H1 (cell line): ENCODE measurements around the gene CDK9. TPM values are rescaled to one million over a fixed set of nuclear protein-coding genes. Genes with fewer than 3 reads are reported as not detected.
A peak's percentile ranks its signal among the peaks of the same experiment; 100 is the strongest.

Experiments used
- CTCF ChIA-PET: fragments of 300-600 bp; sonication (Branson Sonifier 250); formaldehyde crosslinking; loops from one replicate; lab custom pipeline; 2021; ENCODE audit not compliant: partially characterized antibody; lab: Charles Lee
- POLR2A ChIA-PET: fragments of 300-600 bp; sonication (Branson Sonifier 250); formaldehyde crosslinking; loops from one replicate; lab custom pipeline; 2021; ENCODE audit warnings: inconsistent platforms; ENCODE audit not compliant: partially characterized antibody; lab: Charles Lee
- DNase-seq, 2 experiments: peaks; one replicate each; pipeline versions ENCODE4 v3.0.0 to v3.0.0-alpha.2; 2010 to 2022; ENCODE audit warnings: low spot score in 2 of 2, low read depth in 1 of 2, mixed read lengths in 1 of 2
- FAIRE-seq: peaks from 2 replicates; lab custom pipeline; 2011; peaks lifted over from hg19 to GRCh38; lab: Jason Lieb, UNC
- H2AFZ ChIP-seq: 2 replicates; pipeline ENCODE4 v1.8.1; 2012; ENCODE audit warnings: low read length, inconsistent platforms
- H2AK5ac ChIP-seq: 2 replicates; pipeline ENCODE4 v1.6.1; 2013; ENCODE audit warnings: low read depth, low read length
- H2BK120ac ChIP-seq: replicated peaks from 2 replicates; pipeline ENCODE3; 2013; ENCODE audit warnings: low read depth, low read length, inconsistent platforms
- H2BK12ac ChIP-seq: 2 replicates; pipeline ENCODE4 v1.6.1; 2013; ENCODE audit warnings: low read depth, low read length
- H2BK15ac ChIP-seq: 2 replicates; pipeline ENCODE4 v1.6.1; 2013; ENCODE audit warnings: low read length
- H2BK20ac ChIP-seq: 2 replicates; pipeline ENCODE4 v1.6.1; 2013; ENCODE audit warnings: low read length
- H2BK5ac ChIP-seq: 2 replicates; pipeline ENCODE4 v1.6.1; 2013; ENCODE audit warnings: low read depth, low read length
- H3K14ac ChIP-seq: 2 replicates; pipeline ENCODE4 v1.6.1; 2013; ENCODE audit warnings: inconsistent platforms; ENCODE audit not compliant: insufficient read length
- H3K18ac ChIP-seq: 2 replicates; pipeline ENCODE4 v1.6.1; 2013; ENCODE audit warnings: low read length; ENCODE audit errors: extremely low read depth
- H3K23ac ChIP-seq: 2 replicates; pipeline ENCODE4 v1.6.1; 2013; ENCODE audit warnings: inconsistent platforms; ENCODE audit not compliant: insufficient read length
- H3K23me2 ChIP-seq: 2 replicates; pipeline ENCODE4 v1.6.1; 2013; ENCODE audit warnings: low read depth, low read length
- H3K27ac ChIP-seq: 2 replicates; pipeline ENCODE4 v1.6.1; 2011; ENCODE audit warnings: low read depth, low read length, inconsistent platforms
- H3K27me3 ChIP-seq, 4 experiments: replicated peaks in 1 of 4; 1 replicate in 1 of 4; 2 replicates in 3 of 4; pipeline versions ENCODE4 v1.6.1 to v1.8.1; 2011 to 2013; ENCODE audit warnings: low read length in 3 of 4, mild to moderate bottlenecking in 3 of 4, inconsistent platforms in 2 of 4, mixed read lengths in 2 of 4, moderate library complexity in 1 of 4; ENCODE audit not compliant: control insufficient read depth in 3 of 4, insufficient read depth in 3 of 4; ENCODE audit errors: extremely low read depth in 1 of 4
- H3K36me3 ChIP-seq, 4 experiments: 2 replicates each; pipeline versions ENCODE4 v1.6.1 to v1.8.1; 2011 to 2013; ENCODE audit warnings: mild to moderate bottlenecking in 4 of 4, low read length in 3 of 4, moderate library complexity in 2 of 4, control low read depth in 1 of 4, inconsistent platforms in 1 of 4; ENCODE audit not compliant: insufficient read depth in 4 of 4, control insufficient read depth in 2 of 4
- H3K4ac ChIP-seq: replicated peaks from 2 replicates; pipeline ENCODE3; 2013; ENCODE audit warnings: low read length, low read depth, mixed read lengths, inconsistent platforms; ENCODE audit not compliant: insufficient read length
- H3K4me1 ChIP-seq, 4 experiments: replicated peaks in 1 of 4; 1 replicate in 1 of 4; 2 replicates in 3 of 4; pipeline versions ENCODE4 v1.6.1 to v1.8.1; 2011 to 2013; ENCODE audit warnings: low read length in 3 of 4, inconsistent platforms in 2 of 4, mixed read lengths in 1 of 4; ENCODE audit not compliant: insufficient read depth in 4 of 4, control insufficient read depth in 3 of 4
- H3K4me2 ChIP-seq, 2 experiments: 2 replicates each; pipeline versions ENCODE4 v1.6.1 to v1.8.1; 2011 to 2013; ENCODE audit warnings: low read depth in 2 of 2, low read length in 2 of 2, control low read depth in 1 of 2, inconsistent platforms in 1 of 2, mild to moderate bottlenecking in 1 of 2; ENCODE audit not compliant: insufficient read depth in 1 of 2
- H3K4me3 ChIP-seq, 4 experiments: fragments of 200-600, 300-600 bp in 1 of 4; sonication (generic), shearing (Covaris generic), sonication (Bioruptor Twin) in 1 of 4; 2 replicates each; pipeline versions ENCODE4 v1.5.1 to v1.8.1; 2011 to 2016; ENCODE audit warnings: low read length in 4 of 4, low read depth in 3 of 4, control low read depth in 2 of 4, inconsistent platforms in 2 of 4, mild to moderate bottlenecking in 2 of 4, mixed read lengths in 1 of 4, moderate library complexity in 1 of 4; ENCODE audit not compliant: insufficient read depth in 2 of 4; ENCODE audit errors: extremely low read depth in 1 of 4
- H3K56ac ChIP-seq: replicated peaks from 2 replicates; pipeline ENCODE3; 2013; ENCODE audit warnings: low read depth, mild to moderate bottlenecking, mixed read lengths, low read length, inconsistent platforms; ENCODE audit not compliant: insufficient read length
- H3K79me1 ChIP-seq: 2 replicates; pipeline ENCODE4 v1.6.1; 2013; ENCODE audit warnings: low read depth, low read length, control low read depth
- H3K79me2 ChIP-seq, 2 experiments: 2 replicates each; pipeline versions ENCODE4 v1.6.1 to v1.8.1; 2012 to 2013; ENCODE audit warnings: low read length in 2 of 2, mild to moderate bottlenecking in 2 of 2, inconsistent platforms in 1 of 2; ENCODE audit not compliant: insufficient read depth in 2 of 2, control insufficient read depth in 1 of 2
- H3K9ac ChIP-seq, 4 experiments: replicated peaks in 1 of 4; 1 replicate in 1 of 4; 2 replicates in 3 of 4; pipeline versions ENCODE4 v1.6.1 to v1.8.1; 2011 to 2013; ENCODE audit warnings: low read depth in 3 of 4, low read length in 3 of 4, control low read depth in 2 of 4, mild to moderate bottlenecking in 2 of 4, moderate library complexity in 2 of 4, inconsistent platforms in 1 of 4; ENCODE audit errors: extremely low read depth in 1 of 4
- H3K9me3 ChIP-seq, 2 experiments: 2 replicates each; pipeline versions ENCODE4 v1.6.1 to v1.8.1; 2012 to 2013; ENCODE audit warnings: mild to moderate bottlenecking in 2 of 2, moderate library complexity in 2 of 2, control low read depth in 1 of 2, inconsistent platforms in 1 of 2, low read depth in 1 of 2, low read length in 1 of 2, mixed read lengths in 1 of 2; ENCODE audit not compliant: insufficient read depth in 2 of 2
- H4K20me1 ChIP-seq, 2 experiments: replicated peaks in 1 of 2; 2 replicates each; pipeline versions ENCODE3 to v1.8.1; 2011 to 2013; ENCODE audit warnings: inconsistent platforms in 2 of 2, low read length in 2 of 2, mild to moderate bottlenecking in 1 of 2; ENCODE audit not compliant: insufficient read depth in 2 of 2, control insufficient read depth in 1 of 2
- H4K5ac ChIP-seq: 2 replicates; pipeline ENCODE4 v1.6.1; 2013; ENCODE audit warnings: low read length, low read depth, mixed read lengths, inconsistent platforms; ENCODE audit not compliant: insufficient read length
- H4K8ac ChIP-seq: 2 replicates; pipeline ENCODE4 v1.8.0; 2013; ENCODE audit warnings: mild to moderate bottlenecking, moderate library complexity, low read length, inconsistent platforms; ENCODE audit not compliant: insufficient read depth; ENCODE audit errors: extremely low read depth
- H4K91ac ChIP-seq: replicated peaks from 2 replicates; pipeline ENCODE3; 2013; ENCODE audit warnings: low read length, mixed read lengths, inconsistent platforms; ENCODE audit not compliant: insufficient read length
- CHD2 ChIP-seq: IDR thresholded peaks from 2 replicates; pipeline ENCODE4 v1.6.1; 2012; ENCODE audit warnings: low read length, improper control_type of control experiment
- TAF1 ChIP-seq: IDR thresholded peaks from 2 replicates; pipeline ENCODE4 v1.6.1; 2011; ENCODE audit warnings: mild to moderate bottlenecking, low read depth, low read length
- WGBS, 2 experiments: shearing (Covaris generic) in 1 of 2; methylation state at CpG; one replicate each; pipeline versions ENCODE4 v1.1.6 to v1.1.7; 2013 to 2015; ENCODE audit warnings: low lambda C conversion rate in 2 of 2, mixed read lengths in 2 of 2, inconsistent platforms in 1 of 2, low coverage in 1 of 2, missing lambda C conversion rate in 1 of 2; ENCODE audit not compliant: insufficient replicate concordance in 2 of 2, insufficient coverage in 1 of 2, insufficient read length in 1 of 2; ENCODE audit errors: extremely low coverage in 1 of 2, missing lambda C conversion rate in 1 of 2; 5-methylcytosine and 5-hydroxymethylcytosine counted together
- polyA plus RNA-seq, 7 experiments: library from polyadenylated mRNA; depleted of rRNA in 3 of 7; stranded (reverse) in 5 of 7; unstranded in 2 of 7; fragments of >200 nt in 5 of 7; fragments of 200-250 nt in 2 of 7; gene quantifications; 1 replicate in 5 of 7; 2 replicates in 1 of 7; 4 replicates in 1 of 7; pipeline versions ENCODE4 v1.2.1 to v1.2.3, GENCODE V29; 2011 to 2013; ENCODE audit warnings: missing spikeins in 2 of 7, mixed read lengths in 2 of 7
- total RNA-seq: library from RNA; stranded (reverse); fragmentation: NEBNext Ultra II Directional; extraction: Animal tissue kit (Norgen Biotek cat#: 25700); gene quantifications from 2 replicates; pipeline ENCODE4 v1.2.1, GENCODE V29; 2021

Gene CDK9
- total and polyA plus RNA-seq, 2 of the 8 experiments (the other 6 are each of a cell fraction or from before 2014, with no cell fraction given) = 69.1 to 87.5 TPM

DNA sequence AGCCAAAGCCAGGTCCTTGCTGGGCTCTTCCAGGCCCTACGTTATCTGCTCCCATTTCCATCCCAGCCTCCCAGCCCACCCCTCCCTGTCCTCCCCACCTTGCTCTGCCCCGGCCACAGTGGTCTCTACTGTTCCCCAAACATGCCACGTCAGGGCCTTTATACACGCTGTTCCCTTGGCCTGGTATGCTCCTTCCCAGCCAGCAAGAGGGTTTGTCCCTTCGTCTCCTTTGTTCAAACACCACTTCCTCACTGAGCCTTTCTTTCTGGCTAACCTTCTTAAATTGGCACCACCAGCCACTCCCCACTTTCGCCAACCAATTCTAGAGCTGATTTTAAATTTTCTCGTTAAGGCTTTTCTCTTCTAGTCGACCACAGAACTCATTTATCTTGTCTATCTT lies 17.1 kb upstream of the CDK9 start:
- ChIA-PET CTCF (interaction anchor here (1.4 to 14.6 kb wide), 5 partner anchors 17 to 34 kb away, joined by 4 to 227 read pairs (median 8); partner anchors contain the start of genes CDK9, SH2D3C and TOR2A), POLR2A (interaction anchor here (1.2 kb wide), 1 partner anchor 26 kb away, joined by 3 read pairs; no protein-coding TSS in a partner anchor)
- Histone ChIP-seq H3K79me1 (no peaks in the 10 kb centered on the region), H2BK15ac (no peak overlapping the region), H3K23me2 (no peaks in the 10 kb centered on the region; the same call in 1 of the 2 replicates), H3K9me3 (no peaks in the 10 kb centered on the region), H2BK20ac (no peak overlapping the region), H3K56ac (no peak overlapping the region), H3K14ac (no peak overlapping the region), H3K4ac (no peak overlapping the region), H2AK5ac (no peak overlapping the region), H2BK120ac (no peak overlapping the region), H3K4me1 (peaks cover 4 to 21% (median 10%) of the 10 kb centered on the region in 4 experiments), H2BK12ac (0 out of 2 replicates have a peak overlapping the region, but pooled peaks have one; percentile 80), H3K18ac (no peak overlapping the region), H4K91ac (no peak overlapping the region), H4K8ac (no peak overlapping the region), H3K27me3 (no peaks in the 10 kb centered on the region), H4K20me1 (no peaks in the 10 kb centered on the region), H2AFZ (no peak overlapping the region), H4K5ac (no peak overlapping the region), H3K27ac (no peak overlapping the region), H3K9ac (no peak overlapping the region), H3K23ac (no peak overlapping the region), H2BK5ac (0 out of 2 replicates have a peak overlapping the region, but pooled peaks have one; percentile 52), H3K79me2 (no peaks in the 10 kb centered on the region), H3K4me2 (no peak overlapping the region), H3K4me3 (no peak overlapping the region), H3K36me3 (no peaks in the 10 kb centered on the region)
- no peak for FAIRE-seq
- 92% methylated on average over 8 of the region's 8 CpGs; no CpG with 5 or more reads in 1 of the 2 experiments for WGBS, 2 experiments
- DNase-seq = no peak
- TF ChIP-seq CHD2 = no peak
- TF ChIP-seq TAF1 = no peak
